ENCODE results near the gene ZCCHC2. TPM values are rescaled to one million over a fixed set of nuclear protein-coding genes. Genes with fewer than 3 reads are reported as not detected.

ZCCHC2 gene
- polyA plus RNA-seq, 2 of the 4 experiments (the other 2 are of a cell fraction) = 7.6 to 12.5 TPM

- H3K4me2 ChIP-seq = no peak overlapping the region
- FAIRE-seq (no peak), DNase-seq (ENCODE audit: low read depth in 1 of 2, low spot score in 1 of 2) (no peak), ATAC-seq (no peak)
- peaks cover 10% of the 10 kb centered on the region; the same call in 2 of the 3 replicates for H3K9me3 ChIP-seq
- H3K4me1 ChIP-seq = no peaks in the 10 kb centered on the region
- WGBS (ENCODE audit: missing lambda C conversion rate) = 71% methylated on average over 1 of the region's 1 CpG
- no peak for TF ChIP-seq POLR2A (IDR thresholded peaks at IDR 0.05; ENCODE audit: low read length)
- no peak for TF ChIP-seq TP53 (CRISPR knock-in tag; IDR thresholded peaks at IDR 0.05)
- TF ChIP-seq TFCP2L1 (CRISPR knock-in tag; IDR thresholded peaks at IDR 0.05) = no peak
- no peak for TF ChIP-seq MYC (IDR thresholded peaks at IDR 0.05; ENCODE audit: borderline replicate concordance, low read length)
- TF ChIP-seq, protein P1, sequence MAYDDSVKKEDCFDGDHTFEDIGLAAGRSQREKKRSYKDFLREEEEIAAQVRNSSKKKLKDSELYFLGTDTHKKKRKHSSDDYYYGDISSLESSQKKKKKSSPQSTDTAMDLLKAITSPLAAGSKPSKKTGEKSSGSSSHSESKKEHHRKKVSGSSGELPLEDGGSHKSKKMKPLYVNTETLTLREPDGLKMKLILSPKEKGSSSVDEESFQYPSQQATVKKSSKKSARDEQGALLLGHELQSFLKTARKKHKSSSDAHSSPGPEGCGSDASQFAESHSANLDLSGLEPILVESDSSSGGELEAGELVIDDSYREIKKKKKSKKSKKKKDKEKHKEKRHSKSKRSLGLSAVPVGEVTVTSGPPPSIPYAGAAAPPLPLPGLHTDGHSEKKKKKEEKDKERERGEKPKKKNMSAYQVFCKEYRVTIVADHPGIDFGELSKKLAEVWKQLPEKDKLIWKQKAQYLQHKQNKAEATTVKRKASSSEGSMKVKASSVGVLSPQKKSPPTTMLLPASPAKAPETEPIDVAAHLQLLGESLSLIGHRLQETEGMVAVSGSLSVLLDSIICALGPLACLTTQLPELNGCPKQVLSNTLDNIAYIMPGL (CRISPR knock-in tag; IDR thresholded peaks at IDR 0.05; ENCODE audit: borderline replicate concordance) = no peak
- no peak for TF ChIP-seq POLR2AphosphoS2 (conservative IDR thresholded peaks at IDR 0.05; ENCODE audit: low read length)
- no peak for TF ChIP-seq HEYL (CRISPR knock-in tag; IDR thresholded peaks at IDR 0.05)
- no peak for TF ChIP-seq CHD4 (IDR thresholded peaks at IDR 0.05; ENCODE audit: borderline replicate concordance)
- TF ChIP-seq RNF2 (IDR thresholded peaks at IDR 0.05; ENCODE audit: borderline replicate concordance, low read depth) = no peak
- TF ChIP-seq, protein P2, sequence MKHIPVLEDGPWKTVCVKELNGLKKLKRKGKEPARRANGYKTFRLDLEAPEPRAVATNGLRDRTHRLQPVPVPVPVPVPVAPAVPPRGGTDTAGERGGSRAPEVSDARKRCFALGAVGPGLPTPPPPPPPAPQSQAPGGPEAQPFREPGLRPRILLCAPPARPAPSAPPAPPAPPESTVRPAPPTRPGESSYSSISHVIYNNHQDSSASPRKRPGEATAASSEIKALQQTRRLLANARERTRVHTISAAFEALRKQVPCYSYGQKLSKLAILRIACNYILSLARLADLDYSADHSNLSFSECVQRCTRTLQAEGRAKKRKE (CRISPR knock-in tag; IDR thresholded peaks at IDR 0.05; ENCODE audit: low read depth) = no peak
- TF ChIP-seq HOXB5 (CRISPR knock-in tag; IDR thresholded peaks at IDR 0.05) = no peak
- TF ChIP-seq ZC3H11A (IDR thresholded peaks at IDR 0.05) = no peak
- TF ChIP-seq ESRRA (IDR thresholded peaks at IDR 0.05; ENCODE audit: borderline replicate concordance, low read length) = no peak
- CTCF ChIA-PET = interaction anchor here (0.8 kb wide), 1 partner anchor 38 kb away, joined by 3 read pairs; no protein-coding TSS in a partner anchor
- POLR2A ChIA-PET = no interaction called here
- no peak overlapping the region for H3K27ac ChIP-seq
- no peak overlapping the region for H3K4me3 ChIP-seq
Measured at GRCh38 chr18:62479574-62479973, 43.3 kb upstream of the ZCCHC2 start.

- Histone ChIP-seq H3K4me3 (no peak overlapping the region), H3K4me1 (peaks cover 8% of the 10 kb centered on the region), H3K9me3 (peaks cover 10% of the 10 kb centered on the region; the same call in 2 of the 3 replicates), H3K27ac (no peak overlapping the region), H3K4me2 (no peak overlapping the region)
- TF ChIP-seq, protein P3, sequence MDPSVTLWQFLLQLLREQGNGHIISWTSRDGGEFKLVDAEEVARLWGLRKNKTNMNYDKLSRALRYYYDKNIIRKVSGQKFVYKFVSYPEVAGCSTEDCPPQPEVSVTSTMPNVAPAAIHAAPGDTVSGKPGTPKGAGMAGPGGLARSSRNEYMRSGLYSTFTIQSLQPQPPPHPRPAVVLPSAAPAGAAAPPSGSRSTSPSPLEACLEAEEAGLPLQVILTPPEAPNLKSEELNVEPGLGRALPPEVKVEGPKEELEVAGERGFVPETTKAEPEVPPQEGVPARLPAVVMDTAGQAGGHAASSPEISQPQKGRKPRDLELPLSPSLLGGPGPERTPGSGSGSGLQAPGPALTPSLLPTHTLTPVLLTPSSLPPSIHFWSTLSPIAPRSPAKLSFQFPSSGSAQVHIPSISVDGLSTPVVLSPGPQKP (IDR thresholded peaks at IDR 0.05; ENCODE audit: low read depth, low read length) = no peak
- TF ChIP-seq RCOR1 (IDR thresholded peaks at IDR 0.05; ENCODE audit: low read depth, low read length) (no peak), ZNF302 (CRISPR knock-in tag; IDR thresholded peaks at IDR 0.05) (no peak), FOSB (CRISPR knock-in tag; IDR thresholded peaks at IDR 0.05) (no peak), RFX5 (IDR thresholded peaks at IDR 0.05) (no peak), PHF8 (IDR thresholded peaks at IDR 0.05; ENCODE audit: borderline replicate concordance, low read depth) (no peak), NPAS2 (CRISPR knock-in tag; IDR thresholded peaks at IDR 0.05; ENCODE audit: borderline replicate concordance) (no peak), SMC3 (IDR thresholded peaks at IDR 0.05) (no peak), BHLHE40 (IDR thresholded peaks at IDR 0.05; ENCODE audit: low read depth, low read length) (no peak), USF2 (IDR thresholded peaks at IDR 0.05) (no peak), KDM5A (IDR thresholded peaks at IDR 0.05) (no peak), ZSCAN20 (CRISPR knock-in tag; IDR thresholded peaks at IDR 0.05) (no peak), CHD2 (IDR thresholded peaks at IDR 0.05; ENCODE audit: low read length, partially characterized antibody) (no peak)
- TF ChIP-seq, protein P4, sequence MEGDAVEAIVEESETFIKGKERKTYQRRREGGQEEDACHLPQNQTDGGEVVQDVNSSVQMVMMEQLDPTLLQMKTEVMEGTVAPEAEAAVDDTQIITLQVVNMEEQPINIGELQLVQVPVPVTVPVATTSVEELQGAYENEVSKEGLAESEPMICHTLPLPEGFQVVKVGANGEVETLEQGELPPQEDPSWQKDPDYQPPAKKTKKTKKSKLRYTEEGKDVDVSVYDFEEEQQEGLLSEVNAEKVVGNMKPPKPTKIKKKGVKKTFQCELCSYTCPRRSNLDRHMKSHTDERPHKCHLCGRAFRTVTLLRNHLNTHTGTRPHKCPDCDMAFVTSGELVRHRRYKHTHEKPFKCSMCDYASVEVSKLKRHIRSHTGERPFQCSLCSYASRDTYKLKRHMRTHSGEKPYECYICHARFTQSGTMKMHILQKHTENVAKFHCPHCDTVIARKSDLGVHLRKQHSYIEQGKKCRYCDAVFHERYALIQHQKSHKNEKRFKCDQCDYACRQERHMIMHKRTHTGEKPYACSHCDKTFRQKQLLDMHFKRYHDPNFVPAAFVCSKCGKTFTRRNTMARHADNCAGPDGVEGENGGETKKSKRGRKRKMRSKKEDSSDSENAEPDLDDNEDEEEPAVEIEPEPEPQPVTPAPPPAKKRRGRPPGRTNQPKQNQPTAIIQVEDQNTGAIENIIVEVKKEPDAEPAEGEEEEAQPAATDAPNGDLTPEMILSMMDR (IDR thresholded peaks at IDR 0.05) = no peak
- ChIA-PET POLR2A (no interaction called here), CTCF (interaction anchor here (1.8 kb wide), 1 partner anchor 55 kb away, joined by 8 read pairs; no protein-coding TSS in a partner anchor)
- no peak for ATAC-seq
- no peak for DNase-seq (ENCODE audit: low read depth in 1 of 2, low spot score in 1 of 2)
- no peak for FAIRE-seq
Measured at GRCh38 chr18:62480927-62481326, 41.9 kb upstream of the ZCCHC2 start.
